ENCODE results near the gene KANSL1. TPM values are rescaled to one million over a fixed set of nuclear protein-coding genes. Genes with fewer than 3 reads are reported as not detected.

Gene KANSL1
- total RNA-seq, 1 donor from 2014 or later: 152 TPM

GRCh38 chr17:46179375-46179999 lies 13.7 kb downstream of the KANSL1 start:
- peaks cover 32% of the 10 kb centered on the region for H3K36me3 Mint-ChIP-seq (ENCODE audit: low read depth)
- ATAC-seq (ENCODE audit: low read depth) (peak; percentile 53), DNase-seq (no peak)
- CTCF ChIA-PET: interaction anchor here (1.6 to 2.3 kb wide), 3 partner anchors 8 to 135 kb away, joined by 5 to 6 read pairs (median 6); no protein-coding TSS in a partner anchor
- intact Hi-C loops (cut with micrococcal nuclease): loop anchor here (2.0 kb wide), 2 partner anchors 13 to 25 kb away; partner anchors contain the start of gene KANSL1
- POLR2A ChIA-PET: interaction anchor here (0.6 kb wide), 1 partner anchor 146 kb away, joined by 3 read pairs; no protein-coding TSS in a partner anchor
- no peaks in the 10 kb centered on the region for H3K9me3 Mint-ChIP-seq
- peak overlapping the region; percentile 66 for H3K27ac Mint-ChIP-seq
- no peaks in the 10 kb centered on the region for H3K27me3 Mint-ChIP-seq
- peak overlapping the region; percentile 61 for H3K4me3 Mint-ChIP-seq
- H3K4me1 Mint-ChIP-seq: peaks cover 87% of the 10 kb centered on the region
- TF ChIP-seq CTCF (IDR thresholded peaks at IDR 0.05): no peak

- no peak for TF ChIP-seq CTCF (IDR thresholded peaks at IDR 0.05)
- intact Hi-C loops (cut with micrococcal nuclease): loop anchor here (2.0 kb wide), 2 partner anchors 14 to 24 kb away; partner anchors contain the start of gene KANSL1
- Mint-ChIP-seq H3K27ac (peak overlapping the region; percentile 66), H3K4me3 (no peak overlapping the region), H3K4me1 (peaks cover 87% of the 10 kb centered on the region), H3K9me3 (no peaks in the 10 kb centered on the region), H3K36me3 (ENCODE audit: low read depth) (peaks cover 35% of the 10 kb centered on the region), H3K27me3 (no peaks in the 10 kb centered on the region)
- ChIA-PET CTCF (interaction anchor here (1.3 to 2.3 kb wide), 4 partner anchors 9 to 134 kb away, joined by 3 to 6 read pairs (median 6); partner anchors contain the start of gene KANSL1), POLR2A (interaction anchor here (0.6 to 0.9 kb wide), 2 partner anchors 9 to 145 kb away, joined by 3 read pairs; no protein-coding TSS in a partner anchor)
- no peak for ATAC-seq (ENCODE audit: low read depth)
- no peak for DNase-seq
Measured at GRCh38 chr17:46178550-46179214, 14.5 kb downstream of the KANSL1 start.

DNA sequence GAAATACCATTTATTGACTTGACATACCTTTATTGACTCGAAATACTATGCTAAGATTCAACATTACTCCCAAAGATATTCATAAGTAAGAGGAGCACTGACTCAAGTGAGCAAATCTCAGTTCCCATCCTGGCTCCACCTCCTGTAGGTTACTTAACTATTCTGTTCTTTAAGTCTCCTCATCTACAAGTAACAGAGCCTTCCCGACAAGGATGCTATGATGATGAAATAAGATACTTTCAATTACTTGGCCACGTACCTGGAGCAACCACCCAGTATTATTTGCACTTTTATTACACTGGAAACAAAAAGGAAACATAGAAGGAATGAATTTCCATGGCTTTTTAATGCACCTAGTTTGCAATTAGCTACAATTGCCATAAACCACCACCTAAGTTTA lies 16.3 kb downstream of the KANSL1 start:
- no peak for DNase-seq
- Mint-ChIP-seq H3K4me3 (no peak overlapping the region), H3K27me3 (no peaks in the 10 kb centered on the region), H3K4me1 (peaks cover 81% of the 10 kb centered on the region), H3K9me3 (no peaks in the 10 kb centered on the region), H3K36me3 (ENCODE audit: low read depth) (peaks cover 37% of the 10 kb centered on the region), H3K27ac (peak overlapping the region; percentile 33)
- POLR2A ChIA-PET: no interaction called here
- no peak for ATAC-seq (ENCODE audit: low read depth)
- CTCF ChIA-PET: no interaction called here
- intact Hi-C loops (cut with micrococcal nuclease): no loop called here
- no peak for TF ChIP-seq CTCF (IDR thresholded peaks at IDR 0.05)

DNA sequence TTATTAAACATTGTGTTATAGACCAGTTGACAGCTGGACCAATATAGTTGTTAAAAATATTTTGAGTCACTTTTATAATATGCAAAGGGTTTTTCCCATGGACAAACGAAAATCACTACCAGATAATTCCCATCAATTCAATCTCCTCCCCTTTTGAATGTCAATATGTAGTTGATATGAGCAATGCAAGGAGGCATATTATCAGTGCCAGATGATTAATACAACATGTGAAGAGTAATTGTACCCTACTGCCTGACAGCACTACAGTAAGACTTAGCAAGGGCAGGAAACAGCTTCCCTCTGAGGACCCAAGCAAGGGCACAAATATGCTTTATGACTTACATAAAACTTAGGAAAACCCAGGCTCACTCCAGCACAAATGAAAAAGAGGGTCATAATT lies 17.3 kb downstream of the KANSL1 start:
- H3K4me1 Mint-ChIP-seq: peaks cover 78% of the 10 kb centered on the region
- ATAC-seq (ENCODE audit: low read depth) (no peak), DNase-seq (no peak)
- H3K9me3 Mint-ChIP-seq: no peaks in the 10 kb centered on the region
- no peak overlapping the region for H3K4me3 Mint-ChIP-seq
- ChIA-PET CTCF (interaction anchor here (1.3 kb wide), 1 partner anchor 37 kb away, joined by 3 read pairs; no protein-coding TSS in a partner anchor), POLR2A (interaction anchor here (0.5 kb wide), 1 partner anchor 33 kb away, joined by 3 read pairs; no protein-coding TSS in a partner anchor)
- intact Hi-C loops (cut with micrococcal nuclease): no loop called here
- TF ChIP-seq CTCF (IDR thresholded peaks at IDR 0.05): no peak
- peaks cover 48% of the 10 kb centered on the region for H3K36me3 Mint-ChIP-seq (ENCODE audit: low read depth)
- no peaks in the 10 kb centered on the region for H3K27me3 Mint-ChIP-seq
- H3K27ac Mint-ChIP-seq: no peak overlapping the region

DNA sequence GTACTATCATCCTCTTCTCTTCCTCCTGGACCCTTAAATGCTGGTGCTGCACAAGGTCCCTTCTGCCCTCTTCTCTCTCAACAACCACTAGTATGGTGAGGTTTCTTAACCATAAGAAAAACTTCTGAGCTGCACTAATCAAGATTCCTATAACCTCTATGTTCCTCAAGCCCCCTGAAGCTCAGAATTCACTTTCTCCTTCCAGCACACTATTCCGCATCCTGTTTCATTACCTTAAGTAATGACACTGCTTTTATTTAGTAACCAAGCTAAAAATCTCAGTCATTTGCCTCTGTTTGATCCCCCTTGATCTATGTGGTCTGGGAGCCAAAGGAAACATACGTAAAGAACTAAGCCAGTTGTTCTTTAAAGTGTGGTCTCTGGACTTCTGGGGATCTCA lies 20.1 kb downstream of the KANSL1 start:
- Mint-ChIP-seq H3K9me3 (no peaks in the 10 kb centered on the region), H3K4me3 (no peak overlapping the region), H3K27me3 (no peaks in the 10 kb centered on the region), H3K27ac (no peak overlapping the region), H3K36me3 (ENCODE audit: low read depth) (peaks cover 68% of the 10 kb centered on the region), H3K4me1 (peaks cover 79% of the 10 kb centered on the region)
- ChIA-PET CTCF (no interaction called here), POLR2A (no interaction called here)
- ATAC-seq (ENCODE audit: low read depth): no peak
- DNase-seq: no peak
- intact Hi-C loops (cut with micrococcal nuclease): no loop called here
- TF ChIP-seq CTCF (IDR thresholded peaks at IDR 0.05): no peak

Data from activated B cell treated with CpG ODN at 0.5 μM for 24 hours (primary cell).